ENCODE measurements around the gene NT5C2. TPM values are rescaled to one million over a fixed set of nuclear protein-coding genes. Genes with fewer than 3 reads are reported as not detected.
"Not testable (repeated sequence)": the region's sequence is repeated elsewhere in the genome, so short reads cannot be mapped to it uniquely, and the experiment has no call there.

NT5C2 gene
- total and polyA plus RNA-seq, 2 donors (not counting 1 experiment from before 2014, with no cell fraction given) = 74.3 to 82.2 TPM

DNA sequence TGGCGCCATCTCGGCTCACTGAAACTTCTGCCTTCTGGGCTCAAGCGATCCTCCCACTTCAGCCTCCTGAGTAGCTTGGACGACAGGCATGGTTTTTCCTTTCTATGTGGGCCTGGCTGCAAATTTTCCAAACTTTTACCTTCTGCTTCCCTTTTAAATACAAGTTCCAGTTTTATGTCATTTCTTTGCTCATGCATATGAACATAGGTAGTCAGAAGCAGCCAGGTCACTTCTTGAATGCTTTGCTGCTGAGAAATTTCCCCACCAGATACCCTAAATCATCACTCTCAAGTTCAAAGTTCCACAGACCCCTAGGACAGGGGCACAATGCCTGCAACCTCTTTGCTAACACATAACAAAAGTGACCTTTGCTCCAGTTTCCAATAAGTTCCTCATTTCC, 31.1 kb upstream of the NT5C2 start:
- H3K9me3 ChIP-seq (ENCODE audit: control insufficient read depth, insufficient read depth, low read depth, low read length) = no peaks in the 10 kb centered on the region
- H3K4me1 ChIP-seq (ENCODE audit: control insufficient read depth, extremely low read depth, insufficient read depth, low read length) = no peaks in the 10 kb centered on the region
- H3K9ac ChIP-seq (ENCODE audit: insufficient read depth, low read length) = no peak overlapping the region
- H2AFZ ChIP-seq (ENCODE audit: low read length) = no peak overlapping the region
- H3K27me3 ChIP-seq (ENCODE audit: control insufficient read depth, insufficient read depth, low read length) = no peaks in the 10 kb centered on the region
- no peak overlapping the region for H3K27ac ChIP-seq (ENCODE audit: insufficient read depth, low read length)
- H4K20me1 ChIP-seq (ENCODE audit: control insufficient read depth, extremely low read depth, insufficient read depth, low read length) = no peaks in the 10 kb centered on the region
- no peak overlapping the region for H3K4me2 ChIP-seq (ENCODE audit: extremely low read depth, insufficient read depth, low read length)
- no peaks in the 10 kb centered on the region for H3K36me3 ChIP-seq (ENCODE audit: control insufficient read depth, insufficient read depth, low read length)
- no peaks in the 10 kb centered on the region for H3K79me2 ChIP-seq (ENCODE audit: control insufficient read depth, insufficient read depth, low read length)
- TF ChIP-seq EZH2 (IDR thresholded peaks at IDR 0.05; ENCODE audit: low read length, missing control alignments) = no peak
- no peak for DNase-seq (ENCODE audit: low read depth in 2 of 2)
- no peak overlapping the region for H3K4me3 ChIP-seq (replicated peaks in 1 of 4; ENCODE audit: control extremely low read depth in 1 of 4, insufficient read depth in 1 of 4, low read depth in 3 of 4, low read length in 4 of 4)

DNA sequence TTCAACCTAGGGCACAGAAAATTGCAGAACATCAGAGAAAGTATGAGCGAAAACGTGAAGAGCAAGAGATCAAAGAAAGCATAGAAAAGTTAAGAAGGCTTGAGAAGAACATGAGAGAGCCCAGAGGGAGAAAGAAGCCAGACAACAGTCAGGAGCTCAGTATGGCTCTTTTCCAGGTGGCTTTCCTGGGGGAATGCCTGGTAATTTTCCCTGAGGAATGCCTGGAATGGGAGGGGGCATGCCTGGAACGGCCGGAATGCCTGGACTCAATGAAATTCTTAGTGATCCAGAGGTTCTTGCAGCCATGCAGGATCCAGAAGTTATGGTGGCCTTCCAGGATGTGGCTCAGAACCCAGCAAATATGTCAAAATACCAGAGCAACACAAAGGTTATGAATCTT, 23.3 kb upstream of the NT5C2 start:
- not testable (repeated sequence) for H3K9ac ChIP-seq (ENCODE audit: insufficient read depth, low read length); H3K27me3 ChIP-seq (ENCODE audit: control insufficient read depth, insufficient read depth, low read length); H3K4me3 ChIP-seq (replicated peaks in 1 of 4; ENCODE audit: control extremely low read depth in 1 of 4, insufficient read depth in 1 of 4, low read depth in 3 of 4, low read length in 4 of 4); H3K79me2 ChIP-seq (ENCODE audit: control insufficient read depth, insufficient read depth, low read length); H3K9me3 ChIP-seq (ENCODE audit: control insufficient read depth, insufficient read depth, low read depth, low read length); H3K27ac ChIP-seq (ENCODE audit: insufficient read depth, low read length); H3K36me3 ChIP-seq (ENCODE audit: control insufficient read depth, insufficient read depth, low read length); H4K20me1 ChIP-seq (ENCODE audit: control insufficient read depth, extremely low read depth, insufficient read depth, low read length); H3K4me1 ChIP-seq (ENCODE audit: control insufficient read depth, extremely low read depth, insufficient read depth, low read length); H2AFZ ChIP-seq (ENCODE audit: low read length); H3K4me2 ChIP-seq (ENCODE audit: extremely low read depth, insufficient read depth, low read length)
- DNase-seq (ENCODE audit: low read depth in 2 of 2) = peak in 1 of 2 donors; percentile 63

DNA sequence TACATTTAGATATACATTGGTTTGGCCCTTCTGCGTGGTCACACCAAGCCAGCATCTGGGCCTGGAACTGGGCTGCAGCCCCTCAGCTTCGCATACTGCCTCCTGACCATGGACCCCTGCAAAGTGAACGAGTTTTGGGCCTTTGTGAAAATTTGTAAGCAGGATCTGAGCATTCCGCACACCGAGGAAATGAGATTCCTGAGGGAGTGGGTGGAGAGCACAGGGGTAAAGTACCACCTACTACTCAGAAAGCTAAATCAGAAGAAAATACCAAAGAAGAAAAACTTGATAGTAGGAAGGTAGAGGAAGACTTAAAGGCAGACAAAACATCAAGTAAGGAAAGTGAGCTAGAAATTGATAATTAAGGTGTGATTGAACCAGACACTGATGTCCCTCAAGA, 22.5 kb upstream of the NT5C2 start:
- Histone ChIP-seq H3K4me3 (replicated peaks in 1 of 4; ENCODE audit: control extremely low read depth in 1 of 4, insufficient read depth in 1 of 4, low read depth in 3 of 4, low read length in 4 of 4) (no peak overlapping the region), H3K9ac (ENCODE audit: insufficient read depth, low read length) (no peak overlapping the region), H3K79me2 (ENCODE audit: control insufficient read depth, insufficient read depth, low read length) (no peaks in the 10 kb centered on the region), H2AFZ (ENCODE audit: low read length) (no peak overlapping the region), H3K4me2 (ENCODE audit: extremely low read depth, insufficient read depth, low read length) (no peak overlapping the region), H3K27me3 (ENCODE audit: control insufficient read depth, insufficient read depth, low read length) (no peaks in the 10 kb centered on the region), H3K9me3 (ENCODE audit: control insufficient read depth, insufficient read depth, low read depth, low read length) (no peaks in the 10 kb centered on the region), H3K36me3 (ENCODE audit: control insufficient read depth, insufficient read depth, low read length) (no peaks in the 10 kb centered on the region), H3K27ac (ENCODE audit: insufficient read depth, low read length) (no peak overlapping the region), H3K4me1 (ENCODE audit: control insufficient read depth, extremely low read depth, insufficient read depth, low read length) (no peaks in the 10 kb centered on the region), H4K20me1 (ENCODE audit: control insufficient read depth, extremely low read depth, insufficient read depth, low read length) (no peaks in the 10 kb centered on the region)
- TF ChIP-seq, protein P1, sequence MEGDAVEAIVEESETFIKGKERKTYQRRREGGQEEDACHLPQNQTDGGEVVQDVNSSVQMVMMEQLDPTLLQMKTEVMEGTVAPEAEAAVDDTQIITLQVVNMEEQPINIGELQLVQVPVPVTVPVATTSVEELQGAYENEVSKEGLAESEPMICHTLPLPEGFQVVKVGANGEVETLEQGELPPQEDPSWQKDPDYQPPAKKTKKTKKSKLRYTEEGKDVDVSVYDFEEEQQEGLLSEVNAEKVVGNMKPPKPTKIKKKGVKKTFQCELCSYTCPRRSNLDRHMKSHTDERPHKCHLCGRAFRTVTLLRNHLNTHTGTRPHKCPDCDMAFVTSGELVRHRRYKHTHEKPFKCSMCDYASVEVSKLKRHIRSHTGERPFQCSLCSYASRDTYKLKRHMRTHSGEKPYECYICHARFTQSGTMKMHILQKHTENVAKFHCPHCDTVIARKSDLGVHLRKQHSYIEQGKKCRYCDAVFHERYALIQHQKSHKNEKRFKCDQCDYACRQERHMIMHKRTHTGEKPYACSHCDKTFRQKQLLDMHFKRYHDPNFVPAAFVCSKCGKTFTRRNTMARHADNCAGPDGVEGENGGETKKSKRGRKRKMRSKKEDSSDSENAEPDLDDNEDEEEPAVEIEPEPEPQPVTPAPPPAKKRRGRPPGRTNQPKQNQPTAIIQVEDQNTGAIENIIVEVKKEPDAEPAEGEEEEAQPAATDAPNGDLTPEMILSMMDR (conservative IDR thresholded peaks at IDR 0.05 in 1 of 2, IDR thresholded peaks at IDR 0.05 in 1 of 2; ENCODE audit: low read depth in 1 of 2, low read length in 2 of 2) = no peak
- no peak for TF ChIP-seq EZH2 (IDR thresholded peaks at IDR 0.05; ENCODE audit: low read length, missing control alignments)
- DNase-seq (ENCODE audit: low read depth in 2 of 2) = peak in 1 of 2 donors; percentile 12

DNA sequence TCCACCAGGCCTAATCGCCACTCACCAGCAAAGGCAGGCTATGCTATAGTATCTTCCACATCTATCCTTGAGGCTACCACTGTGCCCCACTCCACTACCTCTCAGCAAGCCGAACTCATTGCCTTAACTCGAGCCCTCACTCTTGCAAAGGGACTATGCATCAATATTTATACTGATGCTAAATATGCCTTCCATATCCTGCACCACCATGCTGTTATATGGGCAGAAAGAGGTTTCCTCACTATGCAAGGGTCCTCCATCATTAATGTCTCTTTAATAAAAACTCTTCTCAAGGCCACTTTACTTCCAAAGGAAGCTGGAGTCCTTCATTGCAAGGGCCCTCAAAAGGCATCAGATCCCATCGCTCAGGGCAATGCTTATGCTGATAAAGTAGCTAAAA, 17.2 kb upstream of the NT5C2 start:
- H3K79me2 ChIP-seq (ENCODE audit: control insufficient read depth, insufficient read depth, low read length); H2AFZ ChIP-seq (ENCODE audit: low read length); H3K9me3 ChIP-seq (ENCODE audit: control insufficient read depth, insufficient read depth, low read depth, low read length); H3K4me1 ChIP-seq (ENCODE audit: control insufficient read depth, extremely low read depth, insufficient read depth, low read length); H3K27ac ChIP-seq (ENCODE audit: insufficient read depth, low read length); H4K20me1 ChIP-seq (ENCODE audit: control insufficient read depth, extremely low read depth, insufficient read depth, low read length); H3K36me3 ChIP-seq (ENCODE audit: control insufficient read depth, insufficient read depth, low read length); H3K4me3 ChIP-seq (replicated peaks in 1 of 4; ENCODE audit: control extremely low read depth in 1 of 4, insufficient read depth in 1 of 4, low read depth in 3 of 4, low read length in 4 of 4); DNase-seq (ENCODE audit: low read depth in 2 of 2); H3K9ac ChIP-seq (ENCODE audit: insufficient read depth, low read length); H3K27me3 ChIP-seq (ENCODE audit: control insufficient read depth, insufficient read depth, low read length); H3K4me2 ChIP-seq (ENCODE audit: extremely low read depth, insufficient read depth, low read length): not testable (repeated sequence)

DNA sequence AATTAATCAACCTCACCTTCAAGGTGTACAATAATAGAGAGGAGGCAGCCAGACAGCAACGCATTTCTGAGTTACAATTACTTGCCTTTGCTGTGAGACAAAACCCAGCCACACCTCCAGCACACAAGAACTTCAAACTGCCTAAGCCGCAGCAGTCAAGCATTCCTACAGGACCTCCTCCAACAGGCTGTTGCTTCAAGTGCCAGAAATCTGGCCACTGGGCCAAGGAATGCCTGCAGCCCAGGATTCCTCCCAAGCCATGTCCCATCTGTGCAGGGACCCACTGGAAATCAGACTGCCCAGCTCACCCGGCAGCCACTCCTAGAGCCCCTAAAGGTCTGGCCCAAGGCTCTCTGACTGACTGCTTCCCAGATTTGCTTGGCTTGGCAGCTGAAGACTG, 14.6 kb upstream of the NT5C2 start:
- not testable (repeated sequence) for H2AFZ ChIP-seq (ENCODE audit: low read length); H4K20me1 ChIP-seq (ENCODE audit: control insufficient read depth, extremely low read depth, insufficient read depth, low read length); H3K4me2 ChIP-seq (ENCODE audit: extremely low read depth, insufficient read depth, low read length); H3K9me3 ChIP-seq (ENCODE audit: control insufficient read depth, insufficient read depth, low read depth, low read length); H3K79me2 ChIP-seq (ENCODE audit: control insufficient read depth, insufficient read depth, low read length); H3K9ac ChIP-seq (ENCODE audit: insufficient read depth, low read length); H3K27ac ChIP-seq (ENCODE audit: insufficient read depth, low read length); H3K4me3 ChIP-seq (replicated peaks in 1 of 4; ENCODE audit: control extremely low read depth in 1 of 4, insufficient read depth in 1 of 4, low read depth in 3 of 4, low read length in 4 of 4); H3K4me1 ChIP-seq (ENCODE audit: control insufficient read depth, extremely low read depth, insufficient read depth, low read length); H3K27me3 ChIP-seq (ENCODE audit: control insufficient read depth, insufficient read depth, low read length); H3K36me3 ChIP-seq (ENCODE audit: control insufficient read depth, insufficient read depth, low read length)
- DNase-seq (ENCODE audit: low read depth in 2 of 2) = peak in 1 of 2 donors; percentile 77

All from fibroblast of lung (primary cell).